Esophagus (tissue), 2 donors: ENCODE data around the gene BTBD3. TPM values are rescaled to one million over a fixed set of nuclear protein-coding genes. Genes with fewer than 3 reads are reported as not detected.

Experiments
- H3K27ac ChIP-seq, 2 donors: one replicate each; pipeline ENCODE4 v1.5.1; 2013; ENCODE audit warnings: low read depth in 2 of 2, mild to moderate bottlenecking in 2 of 2, inconsistent platforms in 1 of 2, low read length in 1 of 2, moderate library complexity in 1 of 2
- H3K27me3 ChIP-seq, 2 donors: one replicate each; pipeline ENCODE4 v1.6.1; 2013; ENCODE audit warnings: low read length in 2 of 2, control low read depth in 1 of 2, mild to moderate bottlenecking in 1 of 2; ENCODE audit not compliant: insufficient read depth in 2 of 2, control insufficient read depth in 1 of 2
- H3K36me3 ChIP-seq, 2 donors: one replicate each; pipeline ENCODE4 v1.6.1; 2013; ENCODE audit warnings: low read length in 1 of 2; ENCODE audit not compliant: control insufficient read depth in 2 of 2, insufficient read depth in 2 of 2
- H3K4me1 ChIP-seq, 2 donors: one replicate each; pipeline ENCODE4 v1.6.1; 2013; ENCODE audit warnings: low read length in 1 of 2; ENCODE audit not compliant: control insufficient read depth in 2 of 2, insufficient read depth in 2 of 2
- H3K4me3 ChIP-seq, 2 donors: one replicate each; pipeline ENCODE4 v1.5.1; 2013; ENCODE audit warnings: low read length in 2 of 2, mild to moderate bottlenecking in 2 of 2, low read depth in 1 of 2, moderate library complexity in 1 of 2
- H3K9me3 ChIP-seq, 2 donors: one replicate each; pipeline ENCODE4 v1.6.1; 2013; ENCODE audit warnings: mild to moderate bottlenecking in 2 of 2, low read depth in 1 of 2, low read length in 1 of 2, moderate library complexity in 1 of 2; ENCODE audit not compliant: control insufficient read depth in 2 of 2, insufficient read depth in 1 of 2
- WGBS, 2 donors: extraction: QIAGEN DNeasy Blood & Tissue Kit; methylation state at CpG; one replicate each; pipeline ENCODE4 v1.1.7; 2013; 5-methylcytosine and 5-hydroxymethylcytosine counted together
- polyA plus RNA-seq, 2 donors: library from polyadenylated mRNA; stranded (reverse); fragments of 200-250 nt; gene quantifications; one replicate each; pipeline ENCODE4 v1.2.3, GENCODE V29; 2013
- donor health status: healthy with polysubstance abuse.
- donor health status: Bipolar disorder and iron deficiency.

The BTBD3 gene
- polyA plus RNA-seq, 2 donors: 4.4 to 4.9 TPM

DNA sequence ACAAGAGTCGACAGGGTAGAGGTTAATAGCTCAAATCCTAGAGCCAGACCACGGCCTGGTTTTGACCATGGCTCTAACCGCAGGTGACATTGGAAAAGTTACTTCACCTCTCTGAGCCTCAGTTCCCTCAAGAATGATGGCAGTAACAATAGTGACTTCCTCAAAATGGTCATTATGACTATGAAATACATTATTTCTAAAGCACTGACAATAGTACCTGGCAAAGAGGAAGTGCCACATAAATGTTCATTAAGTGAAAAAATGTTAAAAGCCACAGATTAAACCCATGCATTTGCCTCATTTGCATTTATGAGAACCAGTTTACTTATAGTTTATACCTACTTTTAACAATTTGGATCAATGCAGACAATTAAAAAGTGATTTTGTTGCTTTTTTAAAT is 12.3 kb downstream of the BTBD3 start:
- no peak overlapping the region for H3K27ac ChIP-seq
- WGBS, 2 donors: 93 to 94% methylated on average over 3 of the region's 3 CpGs
- peaks cover 0 to 4% of the 10 kb centered on the region in 2 donors for H3K4me1 ChIP-seq
- no peak overlapping the region for H3K4me3 ChIP-seq
- peaks cover 2 to 3% of the 10 kb centered on the region in 2 donors for H3K36me3 ChIP-seq
- no peaks in the 10 kb centered on the region for H3K9me3 ChIP-seq
- H3K27me3 ChIP-seq: no peaks in the 10 kb centered on the region

DNA sequence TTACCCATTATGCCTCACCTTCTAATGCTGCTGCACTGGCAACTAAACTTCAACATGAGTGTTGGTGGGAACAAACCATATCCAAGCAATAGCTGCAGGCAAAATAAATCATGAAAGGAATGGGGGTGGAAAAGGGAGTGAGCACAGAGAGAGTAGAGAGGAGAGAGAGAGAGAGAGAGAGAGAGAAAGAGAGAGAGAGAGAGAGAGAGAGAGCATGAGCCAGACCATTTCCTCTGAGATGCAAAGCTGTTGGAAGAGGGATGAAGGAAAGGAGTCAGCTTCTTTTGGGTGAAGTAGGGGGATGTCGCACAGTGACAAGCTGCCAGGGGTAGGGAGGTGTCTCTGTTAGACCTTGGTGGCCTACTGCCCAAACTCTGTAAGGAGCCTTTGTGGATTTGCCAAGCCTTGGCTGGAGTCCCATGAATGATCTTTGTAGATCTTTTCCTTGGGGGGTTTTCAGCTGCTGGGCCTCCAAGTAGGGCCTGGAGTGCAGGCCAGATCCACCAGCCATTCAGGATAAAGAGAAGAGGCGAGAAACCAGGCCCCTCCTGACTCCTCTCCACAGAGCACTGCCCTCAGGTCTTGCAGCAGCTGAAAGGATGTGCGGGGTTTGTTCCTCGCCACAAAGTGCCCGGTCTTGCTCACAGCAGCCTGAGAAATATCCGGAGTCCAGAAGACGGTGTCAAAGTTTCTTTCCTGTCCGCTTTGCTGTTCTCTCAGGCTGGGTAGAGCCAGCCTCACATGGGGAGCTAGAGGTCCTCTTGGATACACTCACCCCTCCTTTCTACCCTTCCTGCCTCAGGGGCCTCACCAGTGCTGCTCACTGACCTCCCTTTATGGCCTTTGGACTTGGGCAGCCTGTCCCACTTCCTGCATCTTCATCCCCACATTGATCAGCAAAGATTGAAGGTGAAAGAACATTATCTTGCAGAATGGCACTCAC is 17.8 kb downstream of the BTBD3 start:
- H3K9me3 ChIP-seq: no peaks in the 10 kb centered on the region
- peaks cover 2% of the 10 kb centered on the region in 2 donors for H3K4me1 ChIP-seq
- no peak overlapping the region for H3K4me3 ChIP-seq
- no peaks in the 10 kb centered on the region for H3K27me3 ChIP-seq
- WGBS, 2 donors: 57 to 63% methylated on average over 8 of the region's 8 CpGs
- H3K36me3 ChIP-seq: no peaks in the 10 kb centered on the region
- H3K27ac ChIP-seq: no peak overlapping the region

DNA sequence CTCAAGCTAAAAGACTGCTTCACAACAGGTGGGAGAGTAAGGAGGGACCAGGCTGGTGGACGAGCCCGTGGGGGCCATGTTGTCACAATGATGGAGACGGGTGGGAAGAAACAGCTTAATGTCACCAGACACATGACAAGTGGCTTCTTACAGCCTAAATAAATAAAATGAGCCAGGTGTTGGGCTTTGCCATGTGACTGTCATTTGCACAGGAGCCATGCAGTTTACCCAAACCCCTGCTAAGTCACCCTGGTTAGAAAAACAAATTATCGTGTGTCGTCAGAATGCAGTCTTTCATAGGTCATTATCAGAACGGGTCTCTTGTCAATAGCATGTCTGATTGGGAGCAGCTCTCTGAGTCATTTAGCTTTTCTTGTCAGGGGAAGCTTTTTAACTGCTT is 18.5 kb downstream of the BTBD3 start:
- no peak overlapping the region for H3K27ac ChIP-seq
- no peaks in the 10 kb centered on the region for H3K27me3 ChIP-seq
- H3K4me3 ChIP-seq: no peak overlapping the region
- no peaks in the 10 kb centered on the region for H3K9me3 ChIP-seq
- H3K36me3 ChIP-seq: no peaks in the 10 kb centered on the region
- H3K4me1 ChIP-seq: peaks cover 2% of the 10 kb centered on the region in 2 donors
- 73 to 78% methylated on average over 6 of the region's 6 CpGs for WGBS, 2 donors

DNA sequence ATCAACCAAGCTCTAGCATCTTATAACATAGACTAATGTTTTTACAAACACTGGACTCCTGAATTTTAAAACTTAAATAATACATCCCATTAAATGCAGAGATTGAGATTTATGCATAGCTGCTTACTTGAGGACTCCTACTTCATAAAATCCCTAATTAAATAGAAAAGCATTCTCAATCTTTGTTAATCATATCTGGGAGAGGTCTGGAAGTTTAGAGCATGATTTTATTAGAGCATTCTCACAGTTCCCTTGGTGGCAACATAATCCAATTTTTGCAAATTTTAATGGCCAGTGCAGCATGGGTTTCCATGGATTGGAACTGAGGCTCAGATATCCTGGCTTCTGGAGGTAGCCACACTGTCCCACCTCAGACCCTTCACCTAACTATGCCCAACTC is 19.5 kb downstream of the BTBD3 start:
- Histone ChIP-seq H3K4me3 (no peak overlapping the region), H3K4me1 (peaks cover 2% of the 10 kb centered on the region in 2 donors), H3K27me3 (no peaks in the 10 kb centered on the region), H3K9me3 (no peaks in the 10 kb centered on the region), H3K27ac (no peak overlapping the region), H3K36me3 (no peaks in the 10 kb centered on the region)

DNA sequence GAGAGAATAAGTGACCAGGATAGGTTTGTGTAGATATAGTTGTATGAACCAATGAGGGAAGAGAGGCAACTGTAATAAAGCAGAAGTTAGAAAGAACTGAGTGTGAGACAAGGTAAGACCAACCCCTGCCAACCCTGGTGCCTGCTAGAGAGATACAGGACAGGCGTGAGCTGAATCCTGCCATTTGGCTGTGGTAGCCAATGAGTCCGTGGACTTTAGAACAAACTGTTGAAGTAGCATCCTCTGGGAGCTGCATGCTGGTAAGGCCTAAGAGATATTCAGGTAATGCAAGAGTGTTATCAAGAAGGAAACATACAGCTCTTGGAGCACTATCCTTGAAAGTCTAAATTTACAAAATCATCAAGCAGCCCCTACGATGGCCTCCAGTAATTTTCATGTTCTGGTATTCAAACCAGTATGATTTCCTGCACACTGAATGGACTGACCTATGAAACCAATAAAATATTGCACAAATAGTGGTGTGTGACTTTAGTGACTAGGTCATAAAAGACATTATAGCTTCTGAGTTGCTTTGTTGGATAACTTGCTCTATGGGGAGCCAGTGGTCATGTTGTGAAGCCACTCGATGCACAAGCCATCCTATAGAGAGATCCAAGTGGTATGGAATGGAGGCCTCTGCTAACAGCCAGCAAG is 24.0 kb downstream of the BTBD3 start:
- H3K27ac ChIP-seq: no peak overlapping the region
- no peaks in the 10 kb centered on the region for H3K27me3 ChIP-seq
- no peaks in the 10 kb centered on the region for H3K4me1 ChIP-seq
- H3K9me3 ChIP-seq: no peaks in the 10 kb centered on the region
- H3K36me3 ChIP-seq: no peaks in the 10 kb centered on the region
- H3K4me3 ChIP-seq: no peak overlapping the region
- 87 to 92% methylated on average over 4 of the region's 4 CpGs for WGBS, 2 donors

DNA sequence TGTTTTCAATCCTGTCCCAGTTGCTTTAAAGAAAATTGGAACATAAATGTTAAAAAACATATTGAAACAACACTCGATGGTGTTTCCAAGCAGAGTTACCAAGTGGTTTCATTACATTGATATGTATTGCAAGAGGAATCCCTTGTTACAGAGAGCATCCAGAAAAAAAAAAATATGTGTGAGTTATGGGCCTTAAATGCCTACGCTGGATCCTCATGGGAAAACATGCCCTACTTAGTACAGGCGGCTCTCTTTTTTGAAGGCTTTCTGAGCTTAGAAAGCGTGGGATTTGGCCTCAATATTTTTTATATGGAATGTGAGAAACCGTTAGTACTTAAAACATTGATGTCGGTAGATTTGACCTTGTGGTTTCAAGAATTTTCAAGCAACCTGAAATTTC is 26.1 kb downstream of the BTBD3 start:
- no peak overlapping the region for H3K4me3 ChIP-seq
- H3K9me3 ChIP-seq: no peaks in the 10 kb centered on the region
- no peaks in the 10 kb centered on the region for H3K4me1 ChIP-seq
- H3K27me3 ChIP-seq: no peaks in the 10 kb centered on the region
- H3K36me3 ChIP-seq: no peaks in the 10 kb centered on the region
- H3K27ac ChIP-seq: no peak overlapping the region
- 87 to 92% methylated on average over 6 of the region's 6 CpGs for WGBS, 2 donors

DNA sequence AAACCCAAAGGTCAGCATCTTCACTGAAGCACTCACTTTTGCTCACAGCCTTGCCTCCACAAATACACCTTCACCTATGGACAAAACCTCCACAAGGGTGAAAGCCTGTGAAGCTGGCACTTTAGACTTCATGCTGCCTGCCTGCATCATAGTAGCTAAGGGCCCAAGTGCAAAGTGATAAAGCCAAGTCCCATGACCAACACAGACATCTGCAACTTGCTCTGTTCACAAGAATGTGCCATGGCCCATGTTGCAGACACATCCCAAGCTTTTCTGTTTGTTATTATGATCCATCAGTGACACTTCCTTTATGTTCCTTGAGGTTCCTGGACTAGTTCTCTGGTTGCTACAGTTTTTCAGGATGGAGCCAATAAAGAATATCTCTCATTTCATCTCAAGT is 31.1 kb downstream of the BTBD3 start:
- H3K9me3 ChIP-seq: peaks cover 0 to 3% of the 10 kb centered on the region in 2 donors
- no peaks in the 10 kb centered on the region for H3K4me1 ChIP-seq
- no peaks in the 10 kb centered on the region for H3K36me3 ChIP-seq
- H3K27me3 ChIP-seq: no peaks in the 10 kb centered on the region
- H3K4me3 ChIP-seq: no peak overlapping the region
- H3K27ac ChIP-seq: no peak overlapping the region

DNA sequence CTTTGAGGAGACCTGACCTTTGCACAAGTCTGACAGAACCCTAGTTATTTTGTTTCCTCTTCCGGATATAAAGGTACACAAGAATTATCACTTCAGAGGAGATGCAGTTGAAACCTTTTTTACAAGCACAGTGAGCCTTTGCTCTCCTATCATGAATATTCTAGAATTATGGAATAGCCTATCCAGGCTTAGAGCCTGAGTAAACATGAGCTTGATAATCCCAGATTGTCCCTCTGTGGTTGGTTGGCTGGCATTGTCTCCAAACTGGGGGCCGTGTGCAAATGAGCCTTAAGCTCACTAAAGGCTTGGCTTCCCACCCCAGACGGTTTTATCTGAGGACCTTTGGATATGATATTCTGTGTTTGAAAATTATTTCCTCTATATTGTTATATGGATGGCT is 32.0 kb downstream of the BTBD3 start:
- Histone ChIP-seq H3K4me3 (no peak overlapping the region), H3K27me3 (no peaks in the 10 kb centered on the region), H3K9me3 (peaks cover 0 to 3% of the 10 kb centered on the region in 2 donors), H3K27ac (no peak overlapping the region), H3K36me3 (no peaks in the 10 kb centered on the region), H3K4me1 (no peaks in the 10 kb centered on the region)
- WGBS, 2 donors: 80 to 81% methylated on average over 3 of the region's 3 CpGs

DNA sequence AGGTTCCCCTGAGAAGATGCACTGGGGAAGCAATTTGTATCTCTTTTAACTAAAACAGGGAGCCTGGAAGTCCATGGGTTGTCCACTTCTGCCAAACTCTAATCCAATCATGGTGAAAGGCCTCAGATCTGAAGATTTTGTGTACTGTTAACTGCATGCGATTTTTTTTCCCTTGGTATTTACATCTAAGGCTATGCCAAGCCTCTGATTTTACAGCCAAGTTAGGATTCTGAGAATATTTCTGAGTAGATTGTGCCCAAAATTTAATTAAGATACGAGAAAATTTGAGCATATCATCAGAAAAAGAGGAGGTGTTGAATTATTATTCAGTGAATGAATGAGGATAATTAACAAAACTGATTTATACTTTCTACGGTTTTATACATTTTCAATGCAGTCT is 34.0 kb downstream of the BTBD3 start:
- Histone ChIP-seq H3K4me1 (no peaks in the 10 kb centered on the region), H3K27me3 (no peaks in the 10 kb centered on the region), H3K36me3 (no peaks in the 10 kb centered on the region), H3K27ac (no peak overlapping the region), H3K4me3 (no peak overlapping the region), H3K9me3 (peaks cover 0 to 3% of the 10 kb centered on the region in 2 donors)
- WGBS, 2 donors: 53 to 71% methylated on average over 3 of the region's 3 CpGs
